GM20000 (cell line): ENCODE measurements around the gene SLC38A2.

Experiments used
- DNase-seq: peaks from one replicate; pipeline ENCODE4 v3.0.0; 2012; ENCODE audit warnings: low spot score
- CTCF ChIP-seq: IDR thresholded peaks from 2 replicates; pipeline ENCODE4 v1.5.1; 2012; ENCODE audit warnings: mild to moderate bottlenecking, control low read depth; ENCODE audit errors: extremely low read depth, missing control alignments

Gene SLC38A2

GRCh38 chr12:46374310-46374709, 1.7 kb upstream of the SLC38A2 start:
- no peak for TF ChIP-seq CTCF
- DNase-seq: no peak

- peak; percentile 38 for DNase-seq
These were observed 1.0 kb upstream of the SLC38A2 start for GRCh38 chr12:46373301-46374296.

GRCh38 chr12:46371718-46372543, 642 bp downstream of the SLC38A2 start:
- DNase-seq: peak; percentile 67
- no peak for TF ChIP-seq CTCF

More at GRCh38 chr12:46373301-46374296, 1.0 kb upstream of the SLC38A2 start:
- no peak for TF ChIP-seq CTCF

- TF ChIP-seq CTCF: no peak
- peak; percentile 91 for DNase-seq
These were observed 1.5 kb downstream of the SLC38A2 start for GRCh38 chr12:46370792-46371717.

GRCh38 chr12:46370380-46370734, 2.2 kb downstream of the SLC38A2 start:
- no peak for DNase-seq
- TF ChIP-seq CTCF: no peak

GRCh38 chr12:46369474-46370379, 2.8 kb downstream of the SLC38A2 start:
- DNase-seq: no peak
- no peak for TF ChIP-seq CTCF
